ENCODE results near the gene TTC36.

The TTC36 gene

GRCh38 chr11:118522571-118523072 is 4.7 kb upstream of the TTC36 start:
- peak; percentile 43 for DNase-seq (ENCODE audit: low read depth)
- no peak overlapping the region for H3K4me3 ChIP-seq (ENCODE audit: low read depth, low read length)
- TF ChIP-seq, protein P1, sequence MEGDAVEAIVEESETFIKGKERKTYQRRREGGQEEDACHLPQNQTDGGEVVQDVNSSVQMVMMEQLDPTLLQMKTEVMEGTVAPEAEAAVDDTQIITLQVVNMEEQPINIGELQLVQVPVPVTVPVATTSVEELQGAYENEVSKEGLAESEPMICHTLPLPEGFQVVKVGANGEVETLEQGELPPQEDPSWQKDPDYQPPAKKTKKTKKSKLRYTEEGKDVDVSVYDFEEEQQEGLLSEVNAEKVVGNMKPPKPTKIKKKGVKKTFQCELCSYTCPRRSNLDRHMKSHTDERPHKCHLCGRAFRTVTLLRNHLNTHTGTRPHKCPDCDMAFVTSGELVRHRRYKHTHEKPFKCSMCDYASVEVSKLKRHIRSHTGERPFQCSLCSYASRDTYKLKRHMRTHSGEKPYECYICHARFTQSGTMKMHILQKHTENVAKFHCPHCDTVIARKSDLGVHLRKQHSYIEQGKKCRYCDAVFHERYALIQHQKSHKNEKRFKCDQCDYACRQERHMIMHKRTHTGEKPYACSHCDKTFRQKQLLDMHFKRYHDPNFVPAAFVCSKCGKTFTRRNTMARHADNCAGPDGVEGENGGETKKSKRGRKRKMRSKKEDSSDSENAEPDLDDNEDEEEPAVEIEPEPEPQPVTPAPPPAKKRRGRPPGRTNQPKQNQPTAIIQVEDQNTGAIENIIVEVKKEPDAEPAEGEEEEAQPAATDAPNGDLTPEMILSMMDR (IDR thresholded peaks at IDR 0.05; ENCODE audit: low read depth, low read length) = peak; percentile 53
- TF ChIP-seq POLR2A (IDR thresholded peaks at IDR 0.05; ENCODE audit: extremely low read depth, insufficient read length) = no peak

DNA sequence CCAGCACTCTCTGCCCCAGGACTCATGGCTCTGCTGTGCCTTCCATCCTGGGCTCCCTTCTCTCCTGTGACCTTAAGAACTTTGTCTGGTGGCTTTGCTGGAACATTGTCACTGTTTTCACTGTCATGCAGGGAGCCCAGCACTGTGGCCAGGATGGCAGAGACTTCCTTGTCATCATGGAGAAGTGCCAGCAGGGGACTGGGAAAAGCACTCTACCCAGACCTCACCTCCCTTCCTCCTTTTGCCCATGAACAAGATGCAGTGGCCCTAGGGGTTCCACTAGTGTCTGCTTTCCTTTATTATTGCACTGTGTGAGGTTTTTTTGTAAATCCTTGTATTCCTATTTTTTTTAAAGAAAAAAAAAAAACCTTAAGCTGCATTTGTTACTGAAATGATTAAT is 2.9 kb upstream of the TTC36 start:
- no peak overlapping the region for H3K4me3 ChIP-seq (ENCODE audit: low read depth, low read length)
- TF ChIP-seq POLR2A (IDR thresholded peaks at IDR 0.05; ENCODE audit: extremely low read depth, insufficient read length) (no peak), MYC (IDR thresholded peaks at IDR 0.05; ENCODE audit: low read depth, low read length) (no peak), MAX (IDR thresholded peaks at IDR 0.05; ENCODE audit: low read depth, low read length) (no peak)
- TF ChIP-seq, protein P1 (IDR thresholded peaks at IDR 0.05; ENCODE audit: low read depth, low read length) = peak; percentile 2
- DNase-seq (ENCODE audit: low read depth) = peak; percentile 58

DNA sequence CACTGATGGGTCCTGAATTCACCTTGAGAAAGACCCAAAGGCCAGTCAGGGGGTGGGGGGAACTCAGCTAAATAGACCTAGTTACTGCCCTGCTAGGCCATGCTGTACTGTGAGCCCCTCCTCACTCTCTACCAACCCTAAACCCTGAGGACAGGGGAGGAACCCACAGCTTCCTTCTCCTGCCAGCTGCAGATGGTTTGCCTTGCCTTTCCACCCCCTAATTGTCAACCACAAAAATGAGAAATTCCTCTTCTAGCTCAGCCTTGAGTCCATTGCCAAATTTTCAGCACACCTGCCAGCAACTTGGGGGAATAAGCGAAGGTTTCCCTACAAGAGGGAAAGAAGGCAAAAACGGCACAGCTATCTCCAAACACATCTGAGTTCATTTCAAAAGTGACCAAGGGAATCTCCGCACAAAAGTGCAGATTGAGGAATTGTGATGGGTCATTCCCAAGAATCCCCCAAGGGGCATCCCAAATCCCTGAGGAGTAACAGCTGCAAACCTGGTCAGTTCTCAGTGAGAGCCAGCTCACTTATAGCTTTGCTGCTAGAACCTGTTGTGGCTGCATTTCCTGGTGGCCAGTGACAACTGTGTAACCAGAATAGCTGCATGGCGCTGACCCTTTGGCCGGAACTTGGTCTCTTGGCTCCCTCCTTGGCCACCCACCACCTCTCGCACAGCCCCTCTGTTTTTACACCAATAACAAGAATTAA is 2.4 kb upstream of the TTC36 start:
- H3K4me3 ChIP-seq (ENCODE audit: low read depth, low read length) = no peak overlapping the region
- TF ChIP-seq, protein P1 (IDR thresholded peaks at IDR 0.05; ENCODE audit: low read depth, low read length) = no peak
- TF ChIP-seq MAX (IDR thresholded peaks at IDR 0.05; ENCODE audit: low read depth, low read length) (peak; percentile 32; the same call in 1 of the 2 replicates), MYC (IDR thresholded peaks at IDR 0.05; ENCODE audit: low read depth, low read length) (peak; percentile 54), POLR2A (IDR thresholded peaks at IDR 0.05; ENCODE audit: extremely low read depth, insufficient read length) (no peak)
- peak; percentile 85 for DNase-seq (ENCODE audit: low read depth)

DNA sequence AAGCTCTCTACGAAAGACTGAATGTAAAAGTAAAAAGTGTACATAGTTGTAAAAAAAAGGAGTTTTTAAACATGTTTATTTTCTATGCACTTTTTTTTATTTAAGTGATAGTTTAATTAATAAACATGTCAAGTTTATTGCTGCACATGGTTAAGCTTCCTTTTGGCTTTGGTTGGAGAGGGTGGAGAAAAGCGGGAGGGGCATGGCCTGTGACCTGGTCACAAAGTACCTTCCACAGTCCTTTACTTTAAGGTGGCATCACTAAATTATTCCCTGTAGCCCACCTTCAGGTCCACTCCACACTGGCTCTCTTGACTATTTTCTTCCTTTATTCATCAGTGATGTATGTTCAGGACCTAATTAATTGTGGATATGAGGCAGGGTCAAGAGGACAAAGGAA is 586 bp upstream of the TTC36 start:
- no peak for DNase-seq (ENCODE audit: low read depth)
- no peak overlapping the region for H3K4me3 ChIP-seq (ENCODE audit: low read depth, low read length)
- TF ChIP-seq MYC (IDR thresholded peaks at IDR 0.05; ENCODE audit: low read depth, low read length) (no peak), POLR2A (IDR thresholded peaks at IDR 0.05; ENCODE audit: extremely low read depth, insufficient read length) (no peak), MAX (IDR thresholded peaks at IDR 0.05; ENCODE audit: low read depth, low read length) (no peak)
- TF ChIP-seq, protein P1 (IDR thresholded peaks at IDR 0.05; ENCODE audit: low read depth, low read length) = no peak

DNA sequence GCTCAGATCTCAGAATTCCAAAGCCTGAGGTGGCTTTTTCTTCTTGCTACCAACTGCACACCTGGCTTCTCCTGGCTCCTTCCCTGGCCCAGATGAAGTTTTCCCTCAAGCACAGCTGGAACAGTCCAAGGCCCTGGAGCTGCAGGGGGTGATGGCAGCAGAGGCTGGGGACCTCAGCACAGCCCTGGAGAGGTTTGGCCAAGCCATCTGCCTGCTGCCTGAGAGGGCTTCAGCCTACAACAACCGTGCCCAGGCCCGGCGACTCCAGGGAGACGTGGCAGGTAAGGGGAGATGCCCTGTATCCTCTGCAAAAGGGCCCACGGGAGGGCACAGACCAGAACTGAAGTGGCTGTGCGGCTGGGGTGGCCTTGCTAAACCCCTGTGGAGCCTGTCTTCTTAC is 1.2 kb downstream of the TTC36 start:
- no peak for DNase-seq (ENCODE audit: low read depth)
- H3K4me3 ChIP-seq (ENCODE audit: low read depth, low read length) = no peak overlapping the region
- TF ChIP-seq POLR2A (IDR thresholded peaks at IDR 0.05; ENCODE audit: extremely low read depth, insufficient read length) (no peak), MYC (IDR thresholded peaks at IDR 0.05; ENCODE audit: low read depth, low read length) (no peak), MAX (IDR thresholded peaks at IDR 0.05; ENCODE audit: low read depth, low read length) (no peak)
- TF ChIP-seq, protein P1 (IDR thresholded peaks at IDR 0.05; ENCODE audit: low read depth, low read length) = no peak

Measured in NB4 (cell line).